GM12874 (cell line): Measurements from ENCODE around the gene FCRL5.

Experiments used
- TF ChIP-seq, protein P1 (sequence below): IDR thresholded peaks from 2 replicates; pipeline ENCODE4 v1.5.1; 2011; ENCODE audit warnings: low read depth, mild to moderate bottlenecking, control low read depth, low read length, moderate library complexity; ENCODE audit not compliant: insufficient read depth

Gene FCRL5

DNA sequence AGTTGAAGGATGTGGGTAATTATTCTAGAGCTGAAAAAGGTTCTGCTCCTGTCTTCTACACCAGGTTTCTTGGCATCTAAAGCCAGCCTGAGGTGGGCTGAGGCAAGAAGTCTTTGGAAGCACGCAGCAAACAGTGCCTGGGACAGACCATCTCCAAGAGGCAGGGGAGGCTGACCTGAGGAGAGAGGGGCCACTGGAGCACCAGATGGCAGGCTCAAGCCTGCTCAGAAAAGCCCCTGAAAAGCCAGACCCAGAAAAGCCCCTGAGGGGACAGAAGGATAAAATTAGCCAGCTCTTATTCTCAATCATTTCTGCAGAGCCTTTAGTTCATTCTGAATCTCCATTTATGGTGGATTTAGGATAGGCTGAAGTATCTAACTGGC lies 28.5 kb upstream of the FCRL5 start:
- TF ChIP-seq, protein P1, sequence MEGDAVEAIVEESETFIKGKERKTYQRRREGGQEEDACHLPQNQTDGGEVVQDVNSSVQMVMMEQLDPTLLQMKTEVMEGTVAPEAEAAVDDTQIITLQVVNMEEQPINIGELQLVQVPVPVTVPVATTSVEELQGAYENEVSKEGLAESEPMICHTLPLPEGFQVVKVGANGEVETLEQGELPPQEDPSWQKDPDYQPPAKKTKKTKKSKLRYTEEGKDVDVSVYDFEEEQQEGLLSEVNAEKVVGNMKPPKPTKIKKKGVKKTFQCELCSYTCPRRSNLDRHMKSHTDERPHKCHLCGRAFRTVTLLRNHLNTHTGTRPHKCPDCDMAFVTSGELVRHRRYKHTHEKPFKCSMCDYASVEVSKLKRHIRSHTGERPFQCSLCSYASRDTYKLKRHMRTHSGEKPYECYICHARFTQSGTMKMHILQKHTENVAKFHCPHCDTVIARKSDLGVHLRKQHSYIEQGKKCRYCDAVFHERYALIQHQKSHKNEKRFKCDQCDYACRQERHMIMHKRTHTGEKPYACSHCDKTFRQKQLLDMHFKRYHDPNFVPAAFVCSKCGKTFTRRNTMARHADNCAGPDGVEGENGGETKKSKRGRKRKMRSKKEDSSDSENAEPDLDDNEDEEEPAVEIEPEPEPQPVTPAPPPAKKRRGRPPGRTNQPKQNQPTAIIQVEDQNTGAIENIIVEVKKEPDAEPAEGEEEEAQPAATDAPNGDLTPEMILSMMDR, result no peak

DNA sequence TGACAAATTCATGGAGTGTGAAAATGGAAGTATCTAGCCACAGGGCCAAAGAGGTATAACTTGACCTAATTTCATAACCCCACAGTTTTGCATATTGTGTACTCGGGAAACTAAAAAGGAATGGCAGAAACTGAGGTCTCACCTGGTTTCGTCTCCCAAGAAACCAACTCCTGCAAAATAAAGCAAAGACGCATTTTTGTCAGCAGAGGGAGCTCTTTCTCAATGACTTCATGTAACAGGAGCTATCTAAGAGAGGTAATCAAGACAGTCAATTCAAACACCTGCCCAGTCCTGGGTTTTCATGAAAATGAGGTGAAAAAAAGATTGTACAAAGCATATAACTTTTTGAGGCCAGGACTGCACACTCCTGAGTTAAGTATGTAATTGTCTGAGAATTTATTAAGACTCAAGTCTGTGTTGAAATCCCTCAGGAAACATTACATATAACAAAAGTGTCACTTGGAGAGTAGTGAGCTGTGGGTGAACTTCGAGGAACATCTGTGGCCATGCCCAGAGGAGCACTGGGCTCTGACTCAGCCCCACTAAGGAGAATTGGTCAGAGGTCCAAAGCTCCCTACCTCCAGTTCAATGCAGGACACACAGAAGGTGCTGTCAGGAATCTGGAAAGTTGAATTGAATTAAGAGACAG lies 28.0 kb upstream of the FCRL5 start:
- TF ChIP-seq, protein P1, result peak; percentile 65

DNA sequence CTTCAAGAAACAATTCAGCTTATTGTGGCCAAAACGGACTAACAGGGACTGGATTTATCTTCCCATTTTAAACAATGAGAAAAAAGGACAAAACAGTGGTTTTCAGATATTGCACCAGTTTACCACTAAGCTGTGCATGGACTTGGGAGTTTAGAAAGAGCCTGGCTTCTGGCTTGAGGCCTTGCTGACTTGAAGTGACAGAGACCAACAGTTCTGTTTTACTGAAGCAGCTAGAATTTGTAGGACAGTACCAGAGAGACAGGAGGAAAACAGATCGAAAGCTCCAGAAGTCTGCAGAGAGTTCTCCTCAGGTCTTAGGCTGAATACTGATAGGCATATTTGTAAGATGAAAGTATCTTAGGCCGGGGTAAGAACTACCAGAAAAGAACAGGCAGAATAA lies 25.1 kb upstream of the FCRL5 start:
- TF ChIP-seq, protein P1, result no peak

DNA sequence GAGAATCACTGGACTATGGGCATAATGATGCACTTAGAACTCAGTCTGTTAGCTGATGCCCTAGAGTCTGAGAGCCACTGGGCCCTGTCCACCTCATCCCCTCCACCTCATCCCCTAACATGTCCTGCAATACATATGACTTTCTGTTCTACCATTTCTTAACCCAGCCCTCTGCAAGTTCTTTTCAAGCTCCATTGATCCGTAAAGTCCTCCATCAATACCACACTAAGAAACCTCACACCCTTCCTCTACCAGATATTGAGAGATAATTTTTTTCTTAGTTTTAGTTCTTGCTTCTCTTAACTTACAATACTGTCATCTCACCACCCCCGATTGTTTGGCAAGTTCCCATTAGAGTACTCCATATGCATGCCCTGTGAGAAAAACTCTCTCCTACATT lies 23.4 kb upstream of the FCRL5 start:
- TF ChIP-seq, protein P1, result no peak

DNA sequence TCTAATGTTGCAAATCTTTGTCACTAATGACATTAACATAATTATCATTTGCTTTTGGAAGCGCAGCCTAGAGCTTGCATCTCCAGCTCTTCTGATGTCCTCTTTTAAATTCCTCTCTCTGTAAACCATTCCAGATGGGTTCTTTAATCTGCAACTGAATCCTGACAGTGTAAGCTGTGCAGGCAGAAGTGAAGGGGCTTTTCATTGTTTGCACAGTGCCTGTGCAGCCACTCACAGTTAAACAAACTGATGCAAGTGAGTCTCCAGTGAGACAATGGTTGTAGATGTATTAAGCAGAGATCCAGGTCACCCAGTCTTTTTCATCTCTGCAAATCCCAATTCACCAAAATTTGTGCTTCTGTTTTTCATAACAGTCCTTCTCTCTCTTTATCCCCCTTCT lies 22.5 kb upstream of the FCRL5 start:
- TF ChIP-seq, protein P1, result no peak

DNA sequence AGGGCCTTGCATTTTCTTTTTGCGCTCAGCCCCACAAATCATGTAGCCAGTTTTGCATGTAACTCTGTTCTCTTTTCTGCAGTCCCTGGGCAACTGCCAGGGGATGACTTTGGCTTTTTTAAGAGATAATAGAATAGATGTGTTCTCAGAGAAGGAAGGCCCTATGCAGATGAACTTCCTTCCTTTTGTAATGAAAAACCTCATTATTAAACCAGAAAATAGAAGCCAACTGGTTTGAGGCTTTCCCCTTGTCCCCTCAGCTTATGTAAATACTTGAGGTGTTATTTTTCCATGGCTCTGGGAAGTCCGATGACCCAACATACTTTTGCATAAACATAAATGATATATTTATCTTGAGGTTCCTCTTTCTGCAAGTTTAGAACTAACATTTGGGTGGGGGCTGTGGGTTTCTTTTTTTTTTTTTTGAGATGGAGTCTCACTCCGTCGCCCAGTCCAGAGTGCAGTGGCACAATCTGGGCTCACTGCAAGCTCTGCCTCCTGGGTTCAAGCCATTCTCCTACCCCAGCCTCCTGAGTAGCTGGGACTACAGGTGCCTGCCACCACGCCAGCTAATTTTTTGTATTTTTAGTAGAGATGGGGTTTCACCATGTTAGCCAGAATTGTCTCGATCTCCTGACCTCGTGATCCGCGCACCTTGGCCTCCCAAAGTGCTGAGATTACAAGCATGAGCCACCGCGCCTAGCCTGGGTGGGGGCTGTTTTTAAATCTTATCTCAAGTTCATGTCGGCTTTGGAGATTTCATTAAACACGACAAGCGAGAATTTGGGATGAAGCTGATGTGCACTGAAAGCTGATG lies 14.4 kb upstream of the FCRL5 start:
- TF ChIP-seq, protein P1, result no peak

DNA sequence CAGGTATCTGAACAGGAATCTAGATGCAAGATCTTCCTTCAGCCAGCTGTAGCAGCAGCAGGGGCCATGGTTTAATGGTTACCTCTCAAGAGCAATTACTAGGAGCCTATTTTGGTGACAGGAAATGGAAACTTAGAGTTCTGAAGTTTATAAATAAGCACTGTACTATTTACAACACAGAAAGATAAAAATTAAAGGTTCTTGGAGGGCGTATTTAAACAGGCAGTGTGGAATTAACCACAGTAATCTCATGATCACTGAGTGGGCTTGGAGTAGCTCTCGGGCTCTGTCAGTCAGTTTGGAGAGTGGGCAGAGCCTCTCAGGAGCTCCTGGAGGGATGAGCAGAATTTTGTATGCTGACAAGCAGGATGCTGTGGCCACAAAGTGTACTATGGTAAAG lies 10.2 kb upstream of the FCRL5 start:
- TF ChIP-seq, protein P1, result no peak
